ENCODE measurements around the gene COPS4.

- TF ChIP-seq, protein P1, sequence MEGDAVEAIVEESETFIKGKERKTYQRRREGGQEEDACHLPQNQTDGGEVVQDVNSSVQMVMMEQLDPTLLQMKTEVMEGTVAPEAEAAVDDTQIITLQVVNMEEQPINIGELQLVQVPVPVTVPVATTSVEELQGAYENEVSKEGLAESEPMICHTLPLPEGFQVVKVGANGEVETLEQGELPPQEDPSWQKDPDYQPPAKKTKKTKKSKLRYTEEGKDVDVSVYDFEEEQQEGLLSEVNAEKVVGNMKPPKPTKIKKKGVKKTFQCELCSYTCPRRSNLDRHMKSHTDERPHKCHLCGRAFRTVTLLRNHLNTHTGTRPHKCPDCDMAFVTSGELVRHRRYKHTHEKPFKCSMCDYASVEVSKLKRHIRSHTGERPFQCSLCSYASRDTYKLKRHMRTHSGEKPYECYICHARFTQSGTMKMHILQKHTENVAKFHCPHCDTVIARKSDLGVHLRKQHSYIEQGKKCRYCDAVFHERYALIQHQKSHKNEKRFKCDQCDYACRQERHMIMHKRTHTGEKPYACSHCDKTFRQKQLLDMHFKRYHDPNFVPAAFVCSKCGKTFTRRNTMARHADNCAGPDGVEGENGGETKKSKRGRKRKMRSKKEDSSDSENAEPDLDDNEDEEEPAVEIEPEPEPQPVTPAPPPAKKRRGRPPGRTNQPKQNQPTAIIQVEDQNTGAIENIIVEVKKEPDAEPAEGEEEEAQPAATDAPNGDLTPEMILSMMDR (IDR thresholded peaks at IDR 0.05), result no peak
- no peak for TF ChIP-seq POLR2AphosphoS5 (IDR thresholded peaks at IDR 0.05)
Observed at GRCh38 chr4:83065266-83065665, 30.3 kb downstream of the COPS4 start.

Measured in upper lobe of left lung (tissue), 4 donors.